Neural cell (in vitro differentiated cells): ENCODE results near the gene IYD.

Source experiments
- EZH2 ChIP-seq: fragments of 200-600, 300-800 bp; shearing (Covaris generic), sonication (generic); IDR thresholded peaks from 2 replicates; pipeline ENCODE4 v1.6.1; 2014; ENCODE audit warnings: antibody characterized with exemption, low read length, borderline replicate concordance, mild to moderate bottlenecking; ENCODE audit not compliant: insufficient read depth, poor library complexity, severe bottlenecking
- RAD21 ChIP-seq: fragments of 450-650 bp; conservative IDR thresholded peaks from 2 replicates; pipeline ENCODE4 v1.6.1; 2014; ENCODE audit warnings: antibody characterized with exemption, mild to moderate bottlenecking, moderate library complexity
- TF ChIP-seq, protein P1 (sequence below): fragments of 450-650 bp; IDR thresholded peaks from 2 replicates; pipeline ENCODE4 v1.5.1; 2014; ENCODE audit warnings: antibody characterized with exemption, mild to moderate bottlenecking, moderate library complexity; ENCODE audit not compliant: poor library complexity, severe bottlenecking
- TF ChIP-seq, protein P2 (sequence below): IDR thresholded peaks from 2 replicates; pipeline ENCODE4 v1.6.1; 2012; ENCODE audit warnings: borderline replicate concordance

DNA sequence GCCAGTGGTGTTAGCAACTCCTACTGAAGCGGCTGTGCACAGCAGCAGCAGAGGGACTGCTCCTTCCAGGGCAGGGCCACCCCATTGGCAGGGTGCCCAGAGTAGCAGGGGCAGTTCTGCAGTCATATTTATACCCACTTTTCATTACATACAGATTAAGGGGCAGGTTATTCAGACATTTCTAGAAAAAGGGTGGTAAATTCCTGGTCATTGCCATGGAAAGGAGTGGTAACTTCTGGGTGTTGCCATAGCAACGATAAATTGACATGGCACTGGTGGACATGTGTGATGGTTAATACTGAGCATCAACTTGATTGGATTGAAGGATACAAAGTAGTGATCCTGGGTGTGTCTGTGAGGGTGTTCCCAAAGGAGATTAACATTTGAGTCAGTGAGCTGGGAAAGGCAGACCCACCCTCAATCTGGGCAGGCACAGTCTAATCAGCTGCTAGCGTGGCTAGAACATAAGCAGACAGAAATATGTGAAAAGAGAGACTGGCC is 45.0 kb downstream of the IYD start:
- TF ChIP-seq RAD21: no peak
- no peak for TF ChIP-seq EZH2
- TF ChIP-seq, protein P1, sequence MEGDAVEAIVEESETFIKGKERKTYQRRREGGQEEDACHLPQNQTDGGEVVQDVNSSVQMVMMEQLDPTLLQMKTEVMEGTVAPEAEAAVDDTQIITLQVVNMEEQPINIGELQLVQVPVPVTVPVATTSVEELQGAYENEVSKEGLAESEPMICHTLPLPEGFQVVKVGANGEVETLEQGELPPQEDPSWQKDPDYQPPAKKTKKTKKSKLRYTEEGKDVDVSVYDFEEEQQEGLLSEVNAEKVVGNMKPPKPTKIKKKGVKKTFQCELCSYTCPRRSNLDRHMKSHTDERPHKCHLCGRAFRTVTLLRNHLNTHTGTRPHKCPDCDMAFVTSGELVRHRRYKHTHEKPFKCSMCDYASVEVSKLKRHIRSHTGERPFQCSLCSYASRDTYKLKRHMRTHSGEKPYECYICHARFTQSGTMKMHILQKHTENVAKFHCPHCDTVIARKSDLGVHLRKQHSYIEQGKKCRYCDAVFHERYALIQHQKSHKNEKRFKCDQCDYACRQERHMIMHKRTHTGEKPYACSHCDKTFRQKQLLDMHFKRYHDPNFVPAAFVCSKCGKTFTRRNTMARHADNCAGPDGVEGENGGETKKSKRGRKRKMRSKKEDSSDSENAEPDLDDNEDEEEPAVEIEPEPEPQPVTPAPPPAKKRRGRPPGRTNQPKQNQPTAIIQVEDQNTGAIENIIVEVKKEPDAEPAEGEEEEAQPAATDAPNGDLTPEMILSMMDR: no peak
- TF ChIP-seq, protein P2, sequence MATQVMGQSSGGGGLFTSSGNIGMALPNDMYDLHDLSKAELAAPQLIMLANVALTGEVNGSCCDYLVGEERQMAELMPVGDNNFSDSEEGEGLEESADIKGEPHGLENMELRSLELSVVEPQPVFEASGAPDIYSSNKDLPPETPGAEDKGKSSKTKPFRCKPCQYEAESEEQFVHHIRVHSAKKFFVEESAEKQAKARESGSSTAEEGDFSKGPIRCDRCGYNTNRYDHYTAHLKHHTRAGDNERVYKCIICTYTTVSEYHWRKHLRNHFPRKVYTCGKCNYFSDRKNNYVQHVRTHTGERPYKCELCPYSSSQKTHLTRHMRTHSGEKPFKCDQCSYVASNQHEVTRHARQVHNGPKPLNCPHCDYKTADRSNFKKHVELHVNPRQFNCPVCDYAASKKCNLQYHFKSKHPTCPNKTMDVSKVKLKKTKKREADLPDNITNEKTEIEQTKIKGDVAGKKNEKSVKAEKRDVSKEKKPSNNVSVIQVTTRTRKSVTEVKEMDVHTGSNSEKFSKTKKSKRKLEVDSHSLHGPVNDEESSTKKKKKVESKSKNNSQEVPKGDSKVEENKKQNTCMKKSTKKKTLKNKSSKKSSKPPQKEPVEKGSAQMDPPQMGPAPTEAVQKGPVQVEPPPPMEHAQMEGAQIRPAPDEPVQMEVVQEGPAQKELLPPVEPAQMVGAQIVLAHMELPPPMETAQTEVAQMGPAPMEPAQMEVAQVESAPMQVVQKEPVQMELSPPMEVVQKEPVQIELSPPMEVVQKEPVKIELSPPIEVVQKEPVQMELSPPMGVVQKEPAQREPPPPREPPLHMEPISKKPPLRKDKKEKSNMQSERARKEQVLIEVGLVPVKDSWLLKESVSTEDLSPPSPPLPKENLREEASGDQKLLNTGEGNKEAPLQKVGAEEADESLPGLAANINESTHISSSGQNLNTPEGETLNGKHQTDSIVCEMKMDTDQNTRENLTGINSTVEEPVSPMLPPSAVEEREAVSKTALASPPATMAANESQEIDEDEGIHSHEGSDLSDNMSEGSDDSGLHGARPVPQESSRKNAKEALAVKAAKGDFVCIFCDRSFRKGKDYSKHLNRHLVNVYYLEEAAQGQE: no peak
